ENCODE results near the gene FARS2.

The FARS2 gene

GRCh38 chr6:5326022-5326641, 64.8 kb downstream of the FARS2 start:
- DNase-seq: no peak

- no peak for DNase-seq
These were observed 67.5 kb downstream of the FARS2 start for GRCh38 chr6:5328800-5329199.

- DNase-seq: no peak
These were observed 70.6 kb downstream of the FARS2 start for GRCh38 chr6:5331845-5332442.

DNA sequence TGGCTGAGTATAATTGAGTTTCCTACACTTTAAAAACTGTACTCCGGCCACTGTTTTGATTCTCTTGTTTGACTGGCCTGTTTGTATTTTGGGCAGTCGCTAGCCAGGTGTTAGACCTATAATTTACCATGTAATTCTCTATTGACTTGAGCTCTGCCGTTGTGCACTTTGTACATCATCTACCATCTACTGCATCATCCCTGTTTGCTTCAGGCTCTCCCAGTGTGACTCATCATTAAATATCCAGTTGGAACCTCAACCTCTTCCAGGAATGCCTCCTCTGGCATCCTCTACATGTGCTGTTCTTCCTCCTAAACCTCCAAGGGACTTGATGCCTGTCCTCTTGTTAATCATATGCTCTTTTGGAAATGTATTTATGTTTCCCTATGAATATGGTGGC, 72.3 kb downstream of the FARS2 start:
- DNase-seq: no peak

DNA sequence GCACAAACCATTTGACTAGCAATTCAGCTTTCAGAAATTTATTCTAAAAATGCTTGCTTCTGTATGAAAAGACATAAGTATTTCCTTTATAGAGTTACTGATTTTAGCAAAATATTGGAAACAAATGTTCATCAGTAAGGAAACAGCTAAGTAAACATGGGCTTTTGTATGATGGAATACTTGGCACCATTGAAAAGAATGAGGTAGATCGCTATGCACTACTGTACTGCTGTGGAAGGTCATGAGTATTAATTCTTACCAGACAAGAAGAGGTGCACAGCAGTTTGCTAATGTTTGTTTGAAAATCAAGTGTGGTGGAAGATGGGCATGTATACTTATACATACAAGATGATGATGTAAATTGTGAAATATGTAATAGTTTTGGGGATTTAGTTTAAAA, 73.0 kb downstream of the FARS2 start:
- DNase-seq: no peak

- DNase-seq: no peak
These were observed 73.7 kb downstream of the FARS2 start for GRCh38 chr6:5335020-5335419.

DNA sequence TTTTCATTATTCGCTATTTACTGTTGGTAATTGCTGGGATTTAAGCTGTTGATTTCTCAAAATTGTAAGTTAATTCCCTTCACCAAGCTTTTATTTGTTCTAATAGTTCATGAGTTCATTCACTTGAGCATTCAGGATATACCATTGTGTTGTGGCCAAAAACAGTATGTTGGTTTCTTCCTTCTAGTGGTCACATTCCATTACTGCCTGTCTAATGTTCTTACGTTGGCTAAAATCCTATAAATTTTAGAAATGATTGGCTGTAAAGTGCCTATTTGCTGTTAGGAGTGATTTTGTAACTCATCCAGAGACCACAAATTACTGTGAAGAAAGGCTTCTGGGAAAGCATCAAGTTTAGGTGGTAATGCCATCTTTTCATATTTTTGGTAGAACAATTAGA, 76.3 kb downstream of the FARS2 start:
- no peak for DNase-seq

GRCh38 chr6:5338177-5338960, 77.1 kb downstream of the FARS2 start:
- no peak for DNase-seq

- no peak for DNase-seq
These were observed 78.5 kb downstream of the FARS2 start for GRCh38 chr6:5339786-5340185.

DNA sequence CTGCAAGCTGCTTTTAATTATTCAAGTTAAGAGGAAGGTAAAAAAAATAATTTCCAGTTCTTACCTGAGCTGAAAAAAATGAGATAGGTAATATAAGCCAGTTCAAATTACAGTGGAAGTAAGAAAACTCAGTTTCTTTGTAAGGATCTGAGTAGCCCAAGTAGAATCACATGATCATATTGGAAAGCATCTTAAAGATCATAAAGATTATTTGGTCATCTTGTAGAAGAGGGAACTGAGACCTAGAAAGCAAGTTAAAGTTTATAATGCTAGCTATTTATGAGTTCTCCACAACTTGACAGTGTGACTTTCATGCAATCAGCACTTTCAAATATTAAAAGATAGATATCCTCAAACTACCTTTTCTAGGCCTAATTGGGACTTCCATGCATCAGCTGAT, 80.5 kb downstream of the FARS2 start:
- DNase-seq: no peak

DNA sequence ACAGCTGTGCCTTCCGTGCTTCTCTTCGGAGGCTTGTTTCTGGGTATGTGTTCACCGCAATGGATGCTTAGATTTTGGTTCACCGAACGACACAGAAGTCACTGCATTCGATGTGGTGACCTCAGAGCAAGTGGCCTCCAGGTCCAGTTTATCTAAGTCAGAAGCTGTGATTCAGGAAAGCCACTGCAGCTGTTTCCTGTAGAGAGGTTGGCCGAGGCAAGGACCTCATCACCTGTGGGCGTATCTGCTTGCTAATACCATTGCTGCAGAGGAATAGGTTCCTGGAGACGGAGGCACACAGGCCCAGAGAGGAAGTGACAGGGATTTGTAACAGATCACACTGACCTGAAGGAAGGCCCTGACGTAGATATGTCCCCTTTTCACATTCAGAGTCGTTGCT, 82.7 kb downstream of the FARS2 start:
- no peak for DNase-seq

DNA sequence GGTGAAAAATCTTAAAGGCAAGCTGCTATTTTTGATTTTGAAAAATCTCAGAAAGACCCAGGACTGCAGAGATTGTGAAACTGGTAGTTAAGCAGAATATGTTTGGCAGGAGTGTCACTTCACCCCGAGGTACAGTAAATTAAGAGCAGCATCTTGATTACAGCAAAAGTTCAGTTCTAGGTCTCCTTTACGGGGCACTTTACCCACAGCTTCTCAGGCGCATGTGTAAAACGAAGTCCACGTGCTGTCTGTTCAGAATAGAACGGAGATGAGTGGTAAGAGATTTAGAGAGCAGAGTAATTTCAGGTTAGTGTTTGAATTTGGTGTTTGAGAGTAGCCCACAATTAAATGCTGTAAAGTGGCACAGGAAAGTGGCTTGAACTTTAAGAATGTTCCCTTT, 84.0 kb downstream of the FARS2 start:
- no peak for DNase-seq

- no peak for DNase-seq
These were observed 90.4 kb downstream of the FARS2 start for GRCh38 chr6:5351552-5352210.

GRCh38 chr6:5353971-5354370, 92.7 kb downstream of the FARS2 start:
- no peak for DNase-seq

- no peak for DNase-seq
These were observed 96.2 kb downstream of the FARS2 start for GRCh38 chr6:5357486-5357885.

DNA sequence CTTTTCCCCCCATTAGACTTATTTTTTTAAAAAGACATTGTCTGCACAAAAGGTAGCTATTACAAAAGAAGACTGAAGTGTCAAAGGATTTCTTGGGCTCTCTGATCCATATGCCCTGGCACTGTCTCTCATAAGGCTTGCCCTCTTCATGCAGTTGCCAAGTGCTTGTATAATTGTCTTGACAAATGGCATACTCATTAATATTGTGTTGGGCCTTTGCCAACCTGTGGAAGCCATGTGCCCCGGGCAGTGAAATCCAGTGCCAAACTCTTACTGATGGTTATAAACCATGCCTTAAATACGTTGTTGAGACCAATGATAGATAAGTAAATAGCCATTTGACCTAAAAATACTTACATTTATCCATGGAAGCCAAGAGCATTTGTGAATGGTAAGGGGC, 98.1 kb downstream of the FARS2 start:
- DNase-seq: peak; percentile 60 to 70

DNA sequence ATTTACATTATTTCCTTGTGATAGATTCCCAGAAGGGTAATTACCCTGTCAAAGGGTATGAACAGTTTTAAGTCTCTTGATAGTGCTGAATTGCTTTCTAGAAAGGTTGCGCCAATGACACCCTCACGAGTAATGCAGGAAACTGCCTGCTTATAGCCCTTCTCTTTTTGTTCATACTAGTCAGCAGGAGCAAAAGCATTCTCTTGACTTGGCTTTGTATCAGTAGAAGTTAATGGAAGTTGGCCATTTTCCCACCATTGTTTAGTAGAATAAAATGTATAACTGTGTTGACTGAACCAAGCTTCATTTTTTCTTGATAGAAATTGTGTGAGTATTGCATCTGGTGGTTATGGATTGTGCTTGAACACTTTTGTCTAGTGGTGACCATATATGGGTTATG, 100.1 kb downstream of the FARS2 start:
- no peak for DNase-seq

- DNase-seq: no peak
These were observed 104.3 kb downstream of the FARS2 start for GRCh38 chr6:5365436-5366195.

GRCh38 chr6:5366941-5367340, 105.6 kb downstream of the FARS2 start:
- DNase-seq: no peak

DNA sequence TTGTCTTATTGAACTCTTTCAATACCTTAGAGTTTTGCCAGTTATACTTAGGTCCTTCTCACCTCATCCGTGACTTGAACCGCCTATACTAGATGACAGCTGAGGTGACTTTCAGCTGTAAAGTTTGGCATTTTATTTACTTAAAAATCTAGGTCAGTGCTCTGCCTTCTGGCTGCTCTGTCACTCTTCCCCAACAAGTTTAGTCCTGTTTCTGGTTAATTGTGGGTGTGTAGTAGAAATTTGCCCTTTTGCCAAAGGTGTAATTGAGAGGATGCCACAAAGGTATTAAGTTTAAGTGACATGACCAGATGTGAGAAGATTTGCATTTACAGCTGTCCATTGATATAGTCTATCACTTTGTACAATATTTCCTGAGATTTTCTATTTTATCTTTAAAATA, 106.2 kb downstream of the FARS2 start:
- no peak for DNase-seq

DNA sequence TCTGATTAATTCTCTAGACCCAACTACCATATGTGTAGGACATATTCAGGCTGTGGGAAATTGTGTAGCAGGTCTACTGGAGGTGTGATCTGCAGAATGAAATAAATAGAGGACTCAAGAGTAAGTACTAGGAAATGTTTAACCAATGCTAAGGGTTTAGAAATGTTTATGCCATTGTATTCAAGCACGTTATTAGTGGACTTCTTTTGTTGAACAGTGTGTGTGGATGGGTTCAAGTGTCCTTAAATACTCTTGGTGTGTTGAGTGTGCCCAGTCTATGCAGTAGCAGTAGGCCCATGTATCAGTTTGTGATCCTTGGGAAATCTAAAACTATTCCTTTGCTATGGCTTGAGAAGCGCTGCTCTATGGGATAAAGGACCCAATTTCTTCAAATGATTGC, 112.1 kb downstream of the FARS2 start:
- DNase-seq: no peak

- DNase-seq: no peak
These were observed 117.0 kb downstream of the FARS2 start for GRCh38 chr6:5378331-5378730.

DNA sequence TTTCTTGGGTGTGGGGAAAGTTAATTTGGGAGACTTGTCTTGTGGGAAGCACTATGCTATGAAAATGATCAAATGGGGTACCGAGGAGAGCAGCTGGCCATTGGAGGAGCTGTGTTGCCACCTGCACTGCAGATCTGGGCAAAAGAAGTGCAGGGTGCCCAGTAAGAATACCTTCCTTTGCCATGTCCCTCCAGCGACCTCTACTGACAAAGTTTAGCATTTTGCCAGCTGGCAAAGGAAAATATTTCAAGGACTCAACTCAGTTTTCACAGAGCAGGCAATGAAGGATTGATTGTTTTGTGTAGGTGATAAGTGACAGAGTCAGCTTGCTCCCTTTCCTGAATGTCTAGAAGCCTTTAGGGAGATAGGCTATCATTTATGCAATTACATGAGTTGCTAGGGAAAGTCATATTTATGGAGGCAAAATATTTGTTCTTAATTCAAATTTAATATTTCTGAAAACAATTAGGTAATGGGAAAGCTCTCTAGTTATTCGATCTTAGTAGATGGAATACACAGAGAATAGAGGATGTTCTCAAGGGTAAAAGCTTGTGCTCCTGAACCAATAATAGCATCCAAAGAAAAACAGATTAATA, 118.4 kb downstream of the FARS2 start:
- DNase-seq: peak; percentile 25 to 65

Measured in NCI-H524 (cell line).